NCI-H128 (cell line): ENCODE results near the gene ANKMY1.

ENCODE experiments used
- DNase-seq: peaks from one replicate; lab custom pipeline; 2025; ENCODE audit not compliant: unreplicated experiment; lab: John Stamatoyannopoulos, UW

Gene ANKMY1

GRCh38 chr2:240478346-240479110, 79.3 kb downstream of the ANKMY1 start:
- no peak for DNase-seq

- no peak for DNase-seq
Measured at GRCh38 chr2:240477916-240478315, 79.9 kb downstream of the ANKMY1 start.

- DNase-seq: no peak
Measured at GRCh38 chr2:240473211-240473610, 84.6 kb downstream of the ANKMY1 start.

GRCh38 chr2:240472078-240472790, 85.6 kb downstream of the ANKMY1 start:
- no peak for DNase-seq

GRCh38 chr2:240469740-240470139, 88.0 kb downstream of the ANKMY1 start:
- no peak for DNase-seq

GRCh38 chr2:240469239-240469636, 88.5 kb downstream of the ANKMY1 start:
- DNase-seq: no peak

GRCh38 chr2:240468303-240469238, 89.2 kb downstream of the ANKMY1 start:
- DNase-seq: no peak

GRCh38 chr2:240467659-240468302, 90.0 kb downstream of the ANKMY1 start:
- no peak for DNase-seq

GRCh38 chr2:240467149-240467642, 90.6 kb downstream of the ANKMY1 start:
- no peak for DNase-seq

- DNase-seq: no peak
Measured at GRCh38 chr2:240466579-240467148, 91.1 kb downstream of the ANKMY1 start.

- DNase-seq: no peak
Measured at GRCh38 chr2:240465765-240466578, 91.8 kb downstream of the ANKMY1 start.

- no peak for DNase-seq
Measured at GRCh38 chr2:240465268-240465764, 92.5 kb downstream of the ANKMY1 start.

- DNase-seq: no peak
Measured at GRCh38 chr2:240464514-240465241, 93.1 kb downstream of the ANKMY1 start.

- DNase-seq: no peak
Measured at GRCh38 chr2:240463866-240464481, 93.8 kb downstream of the ANKMY1 start.

- DNase-seq: no peak
Measured at GRCh38 chr2:240463274-240463865, 94.4 kb downstream of the ANKMY1 start.

- no peak for DNase-seq
Measured at GRCh38 chr2:240462707-240463273, 95.0 kb downstream of the ANKMY1 start.

- DNase-seq: no peak
Measured at GRCh38 chr2:240462073-240462706, 95.6 kb downstream of the ANKMY1 start.
